HG02623 (cell line): Measurements from ENCODE around the gene HDAC2.
"Not testable (repeated sequence)": the region's sequence is repeated elsewhere in the genome, so short reads cannot be mapped to it uniquely, and the experiment has no call there.

Experiments used
- ATAC-seq: cut with Tn5 transposase; IDR thresholded peaks from one replicate; pipeline ENCODE4 v1.9.1; 2021; ENCODE audit warnings: moderate library complexity; ENCODE audit not compliant: unreplicated experiment

The HDAC2 gene

GRCh38 chr6:113920663-113921267 is 50.2 kb downstream of the HDAC2 start:
- ATAC-seq: peak; percentile 56

GRCh38 chr6:113910285-113910684 is 60.7 kb downstream of the HDAC2 start:
- not testable (repeated sequence) for ATAC-seq

- ATAC-seq: peak; percentile 54
Measured at GRCh38 chr6:113909224-113909856, 61.6 kb downstream of the HDAC2 start.

- no peak for ATAC-seq
Measured at GRCh38 chr6:113908801-113909200, 62.1 kb downstream of the HDAC2 start.

GRCh38 chr6:113907102-113907815 is 63.7 kb downstream of the HDAC2 start:
- no peak for ATAC-seq

GRCh38 chr6:113903666-113904330 is 67.2 kb downstream of the HDAC2 start:
- ATAC-seq: no peak

GRCh38 chr6:113901482-113901881 is 69.5 kb downstream of the HDAC2 start:
- ATAC-seq: no peak

GRCh38 chr6:113894712-113895674 is 76.0 kb downstream of the HDAC2 start:
- ATAC-seq: no peak

- no peak for ATAC-seq
Measured at GRCh38 chr6:113893866-113894265, 77.1 kb downstream of the HDAC2 start.

GRCh38 chr6:113893451-113893850 is 77.5 kb downstream of the HDAC2 start:
- no peak for ATAC-seq

- no peak for ATAC-seq
Measured at GRCh38 chr6:113888956-113889630, 81.9 kb downstream of the HDAC2 start.

- no peak for ATAC-seq
Measured at GRCh38 chr6:113888493-113888892, 82.5 kb downstream of the HDAC2 start.

- no peak for ATAC-seq
Measured at GRCh38 chr6:113886512-113886911, 84.4 kb downstream of the HDAC2 start.

GRCh38 chr6:113884011-113884410 is 86.9 kb downstream of the HDAC2 start:
- ATAC-seq: no peak
